ENCODE data around the gene CNPY1. TPM values are rescaled to one million over a fixed set of nuclear protein-coding genes. Genes with fewer than 3 reads are reported as not detected.
"Not testable (repeated sequence)": the region's sequence is repeated elsewhere in the genome, so short reads cannot be mapped to it uniquely, and the experiment has no call there.

Gene CNPY1
- total RNA-seq: not detected
- polyA plus RNA-seq: not detected
- 0 to 0.07 (median 0) reads per million in 6 experiments for total RNA-seq

DNA sequence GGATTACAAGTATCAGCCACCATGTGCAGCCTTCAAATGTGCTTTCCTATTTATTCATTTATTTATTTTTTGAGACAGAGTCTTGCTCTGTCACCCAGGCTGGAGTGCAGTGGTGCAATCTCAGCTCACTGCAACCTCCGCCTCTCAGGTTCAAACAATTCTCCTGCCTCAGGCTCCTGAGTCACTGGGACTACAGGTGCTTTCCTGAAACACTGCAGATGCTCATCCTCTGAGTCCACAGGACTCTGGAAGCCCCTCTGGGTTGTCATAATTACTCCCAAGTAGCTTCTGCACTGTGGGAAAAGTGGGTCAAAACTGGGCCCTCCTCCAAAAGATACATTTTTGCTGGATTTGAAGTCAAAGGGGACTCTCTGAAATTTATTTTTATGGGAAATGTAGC, at the start of gene CNPY1:
Gene CNPY1, minus strand, starts transcription at position 111 of the 400 bp plus-strand sequence. CDS start 630 bp downstream, outside the sequence.
- H3K4me1 Mint-ChIP-seq, H3K9me3 Mint-ChIP-seq, H3K27me3 Mint-ChIP-seq, DNase-seq, H3K4me3 Mint-ChIP-seq, ATAC-seq, H3K36me3 Mint-ChIP-seq, H3K27ac Mint-ChIP-seq, POLR2A ChIA-PET: not testable (repeated sequence)

GRCh38 chr7:155594961-155595366, 48.6 kb upstream of the CNPY1 start:
- peaks cover 2 to 6% (median 3%) of the 10 kb centered on the region in 4 donors for H3K4me1 Mint-ChIP-seq
- no peak overlapping the region for H3K4me3 Mint-ChIP-seq
- no peaks in the 10 kb centered on the region for H3K36me3 Mint-ChIP-seq
- no peak for DNase-seq
- POLR2A ChIA-PET: no interaction called here
- no peak for ATAC-seq
- H3K27ac Mint-ChIP-seq: no peak overlapping the region
- H3K9me3 Mint-ChIP-seq: no peaks in the 10 kb centered on the region
- peaks cover 9 to 29% (median 19%) of the 10 kb centered on the region in 5 donors for H3K27me3 Mint-ChIP-seq

DNA sequence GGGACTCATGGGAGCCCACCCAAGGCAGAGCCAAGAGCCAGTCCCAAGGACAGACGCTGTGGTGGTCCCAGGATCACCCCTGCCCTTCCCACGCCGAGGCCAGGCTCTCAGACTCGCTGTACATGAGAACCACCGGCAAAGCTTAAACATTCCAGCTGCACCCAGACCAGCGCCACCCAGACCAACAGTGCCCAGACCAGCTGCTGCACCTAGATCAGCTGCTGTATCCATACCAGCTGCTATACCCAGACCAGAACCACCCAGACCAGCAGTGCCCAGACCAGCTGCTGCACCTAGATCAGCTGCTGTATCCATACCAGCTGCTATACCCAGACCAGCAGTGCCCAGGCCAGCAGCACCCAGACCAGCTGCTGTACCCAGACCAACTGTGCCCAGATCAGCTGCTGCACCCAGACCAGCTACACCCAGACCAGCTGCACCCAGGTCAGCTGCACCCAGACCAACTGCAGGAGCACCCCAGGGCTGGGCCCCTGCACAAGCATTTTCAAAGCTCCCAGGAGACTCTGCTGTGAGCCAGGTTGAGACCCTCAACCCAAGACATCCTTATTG, 47.9 kb upstream of the CNPY1 start:
- DNase-seq (no peak), ATAC-seq (no peak)
- no peak overlapping the region for H3K4me3 Mint-ChIP-seq
- no peak overlapping the region for H3K27ac Mint-ChIP-seq
- peaks cover 2 to 6% (median 3%) of the 10 kb centered on the region in 4 donors for H3K4me1 Mint-ChIP-seq
- POLR2A ChIA-PET: no interaction called here
- H3K36me3 Mint-ChIP-seq: no peaks in the 10 kb centered on the region
- H3K9me3 Mint-ChIP-seq: no peaks in the 10 kb centered on the region
- peaks cover 4 to 31% (median 12%) of the 10 kb centered on the region in 5 donors for H3K27me3 Mint-ChIP-seq

DNA sequence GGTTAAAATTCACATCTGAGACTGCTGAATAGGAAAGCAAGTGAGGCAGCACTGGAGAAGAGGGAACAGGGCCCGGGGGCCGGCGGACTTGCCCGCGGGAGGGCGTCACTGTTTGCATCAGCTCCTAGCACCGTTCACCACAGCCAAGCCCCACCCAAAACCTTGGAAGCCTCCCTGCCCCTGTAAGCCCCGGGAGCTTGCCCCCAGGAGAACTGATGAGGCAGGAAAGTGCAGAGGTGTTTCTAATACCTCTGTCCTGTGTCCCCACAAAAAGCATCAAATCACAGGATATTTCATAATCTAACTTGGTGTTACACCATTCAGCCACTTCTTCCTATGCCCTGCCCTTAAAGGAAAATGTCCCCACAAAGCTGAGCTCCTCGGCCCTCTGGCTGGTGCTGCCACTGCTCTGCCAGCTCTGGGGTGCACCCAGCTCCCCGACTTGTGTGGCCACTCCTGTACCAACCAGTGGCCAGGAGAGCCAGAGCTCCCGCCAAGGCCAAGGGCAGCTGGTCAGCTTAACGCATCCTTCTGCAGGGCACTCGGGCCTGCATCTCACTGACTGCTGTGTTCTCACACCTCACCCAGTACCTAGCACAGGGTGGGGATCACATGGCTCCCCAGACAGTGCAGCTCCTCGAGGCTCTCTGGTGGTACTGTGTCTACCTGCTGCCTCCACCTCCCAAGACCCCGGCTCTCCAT, 47.3 kb upstream of the CNPY1 start:
- DNase-seq (no peak), ATAC-seq (no peak)
- Mint-ChIP-seq H3K4me1 (peaks cover 0 to under 1% (median 0%) of the 10 kb centered on the region in 4 donors), H3K27ac (no peak overlapping the region), H3K36me3 (no peaks in the 10 kb centered on the region), H3K4me3 (no peak overlapping the region), H3K27me3 (peaks cover 3 to 34% (median 11%) of the 10 kb centered on the region in 5 donors), H3K9me3 (no peaks in the 10 kb centered on the region)
- POLR2A ChIA-PET: no interaction called here

DNA sequence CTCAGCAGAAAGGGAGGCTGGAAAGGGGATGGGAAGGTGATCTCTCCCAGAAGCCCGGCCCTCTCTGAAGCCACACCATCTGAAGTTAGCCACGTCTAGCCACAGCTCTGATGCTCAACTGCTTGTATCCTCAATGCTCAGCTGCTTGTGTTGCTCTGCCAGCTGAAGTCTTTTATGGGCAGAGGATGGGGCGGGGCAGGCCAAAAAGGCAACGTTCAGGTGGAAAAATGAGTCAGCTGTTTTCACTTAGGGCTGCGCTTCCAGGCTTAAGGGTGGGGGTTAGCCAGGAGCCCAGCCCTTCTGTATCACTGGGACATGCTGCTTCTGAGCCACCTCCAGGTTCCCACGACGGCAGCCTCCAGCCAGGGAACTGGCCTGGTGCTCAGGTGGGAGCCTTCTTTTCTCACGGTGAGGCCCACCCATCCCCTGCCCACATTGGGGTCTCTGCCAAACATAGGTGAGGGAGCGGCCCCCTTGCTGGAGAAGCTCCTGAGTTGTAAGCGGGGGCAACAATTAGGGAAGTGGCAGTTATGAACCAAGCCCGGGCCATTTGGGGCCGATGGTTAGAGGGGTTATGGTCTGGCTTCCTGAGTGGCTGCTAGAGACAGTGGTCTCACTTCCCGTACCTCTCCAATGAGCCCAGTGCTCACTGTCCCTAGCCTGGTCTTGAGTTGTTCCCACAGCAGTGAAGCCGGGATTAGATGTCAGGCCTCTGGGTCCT, 44.9 kb upstream of the CNPY1 start:
- Mint-ChIP-seq H3K4me3 (no peak overlapping the region), H3K27ac (no peak overlapping the region), H3K9me3 (no peaks in the 10 kb centered on the region), H3K27me3 (peaks cover 12 to 41% (median 29%) of the 10 kb centered on the region in 5 donors), H3K4me1 (no peaks in the 10 kb centered on the region), H3K36me3 (no peaks in the 10 kb centered on the region)
- no peak for DNase-seq
- POLR2A ChIA-PET: no interaction called here
- ATAC-seq: no peak

- H3K4me3 Mint-ChIP-seq: no peak overlapping the region
- H3K36me3 Mint-ChIP-seq: no peaks in the 10 kb centered on the region
- ATAC-seq (no peak), DNase-seq (no peak)
- H3K27me3 Mint-ChIP-seq: peaks cover 13 to 47% (median 36%) of the 10 kb centered on the region in 5 donors
- H3K4me1 Mint-ChIP-seq: no peaks in the 10 kb centered on the region
- no peaks in the 10 kb centered on the region for H3K9me3 Mint-ChIP-seq
- POLR2A ChIA-PET: no interaction called here
- no peak overlapping the region for H3K27ac Mint-ChIP-seq
These were observed 44.1 kb upstream of the CNPY1 start for GRCh38 chr7:155590215-155591018.

GRCh38 chr7:155589001-155589980, 42.9 kb upstream of the CNPY1 start:
- Mint-ChIP-seq H3K36me3 (no peaks in the 10 kb centered on the region), H3K27me3 (peaks cover 15 to 54% (median 36%) of the 10 kb centered on the region in 5 donors), H3K9me3 (no peaks in the 10 kb centered on the region), H3K27ac (no peak overlapping the region), H3K4me1 (no peaks in the 10 kb centered on the region), H3K4me3 (no peak overlapping the region)
- POLR2A ChIA-PET: no interaction called here
- DNase-seq: no peak
- ATAC-seq: no peak

DNA sequence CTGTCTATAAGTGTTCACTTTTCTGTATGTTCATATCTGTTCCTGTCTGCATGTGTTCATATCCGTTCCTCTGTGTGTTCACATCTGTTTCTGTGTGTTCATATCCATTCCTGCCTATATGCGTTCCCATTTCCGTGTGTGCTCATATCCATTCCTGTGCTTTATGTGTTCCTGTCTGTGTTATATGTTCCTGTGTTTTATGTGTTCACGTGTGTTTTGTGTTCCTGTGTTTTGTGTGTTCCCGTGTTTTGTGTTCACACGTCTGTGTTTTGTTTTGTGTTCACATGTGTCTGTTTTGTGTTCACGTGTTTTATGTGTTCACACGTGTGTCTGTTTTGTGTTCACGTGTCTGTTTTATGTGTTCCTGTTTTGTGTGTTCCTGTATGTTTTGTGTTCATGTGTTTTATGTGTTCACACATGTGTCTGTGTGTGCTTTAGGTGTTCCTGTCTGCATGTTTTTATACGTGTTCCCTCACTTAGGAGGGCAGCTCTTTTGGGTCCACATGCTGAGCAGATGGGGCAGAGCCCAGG, 42.2 kb upstream of the CNPY1 start:
- DNase-seq (no peak), ATAC-seq (no peak)
- Mint-ChIP-seq H3K9me3 (no peaks in the 10 kb centered on the region), H3K4me3 (no peak overlapping the region), H3K27ac (no peak overlapping the region), H3K4me1 (no peaks in the 10 kb centered on the region), H3K36me3 (no peaks in the 10 kb centered on the region), H3K27me3 (peaks cover 13 to 60% (median 36%) of the 10 kb centered on the region in 5 donors)
- POLR2A ChIA-PET: no interaction called here

DNA sequence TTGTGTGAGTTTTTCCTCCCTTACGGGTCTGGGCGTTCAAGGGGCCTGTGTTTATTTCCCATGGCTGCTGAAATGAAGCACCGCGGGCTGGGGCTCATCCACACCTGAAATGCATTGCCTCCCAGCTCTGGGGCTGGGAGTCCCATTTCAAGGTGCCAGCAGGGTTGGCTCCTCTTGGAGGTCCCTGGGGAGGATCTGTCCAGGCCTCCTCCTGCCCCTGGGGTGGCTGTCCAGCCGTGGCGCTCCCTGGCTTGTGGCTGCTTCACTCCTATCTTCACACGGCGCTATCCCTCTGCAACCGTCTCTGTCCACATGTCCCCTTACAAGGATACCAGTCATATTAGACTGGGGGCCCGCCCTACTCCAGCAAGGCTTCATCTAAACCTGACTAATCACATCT, 41.1 kb upstream of the CNPY1 start:
- no peak overlapping the region for H3K4me3 Mint-ChIP-seq
- H3K27ac Mint-ChIP-seq: peak overlapping the region in 1 of 10 donors; percentile 25
- no peaks in the 10 kb centered on the region for H3K4me1 Mint-ChIP-seq
- H3K27me3 Mint-ChIP-seq: peaks cover 13 to 57% (median 33%) of the 10 kb centered on the region in 5 donors
- POLR2A ChIA-PET: no interaction called here
- no peaks in the 10 kb centered on the region for H3K9me3 Mint-ChIP-seq
- DNase-seq: no peak
- no peak for ATAC-seq
- no peaks in the 10 kb centered on the region for H3K36me3 Mint-ChIP-seq

DNA sequence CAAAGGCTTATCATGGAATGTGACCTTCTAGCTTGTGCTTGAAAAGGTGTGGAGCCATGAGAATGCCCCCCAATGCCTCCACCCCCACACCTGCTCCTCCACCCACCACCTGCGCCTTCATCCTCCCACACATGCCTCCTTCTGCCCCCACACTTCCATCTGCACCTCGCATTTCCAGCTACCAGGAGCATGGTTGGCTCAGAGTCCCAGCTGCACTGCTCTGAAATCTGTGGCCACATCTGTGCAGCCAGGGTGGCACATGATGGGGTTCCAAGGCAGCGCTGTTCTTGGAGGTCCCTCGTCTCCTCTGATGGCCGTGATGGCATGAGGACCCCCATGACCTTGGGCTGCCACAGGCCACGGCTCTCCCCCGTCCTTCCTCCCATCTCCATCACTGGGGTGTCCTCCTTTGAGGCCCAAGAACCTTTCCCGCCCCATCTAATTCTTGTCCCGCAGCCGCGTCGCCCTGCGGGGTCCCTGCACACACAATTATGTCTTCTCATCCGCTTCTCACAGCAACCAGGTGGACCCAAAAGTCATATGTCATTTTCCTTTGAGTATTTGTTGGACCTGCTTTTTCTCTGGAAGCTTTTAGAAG, 40.6 kb upstream of the CNPY1 start:
- Mint-ChIP-seq H3K4me1 (no peaks in the 10 kb centered on the region), H3K36me3 (no peaks in the 10 kb centered on the region), H3K9me3 (no peaks in the 10 kb centered on the region), H3K27me3 (peaks cover 13 to 52% (median 33%) of the 10 kb centered on the region in 5 donors), H3K27ac (peak overlapping the region in 1 of 10 donors; percentile 25), H3K4me3 (no peak overlapping the region)
- ATAC-seq (no peak), DNase-seq (no peak)
- POLR2A ChIA-PET: no interaction called here

GRCh38 chr7:155585951-155586350, 39.6 kb upstream of the CNPY1 start:
- ATAC-seq (no peak), DNase-seq (no peak)
- H3K4me1 Mint-ChIP-seq: no peaks in the 10 kb centered on the region
- no peak overlapping the region for H3K4me3 Mint-ChIP-seq
- no peaks in the 10 kb centered on the region for H3K9me3 Mint-ChIP-seq
- H3K27ac Mint-ChIP-seq: peak overlapping the region in 1 of 10 donors; percentile 71
- no peaks in the 10 kb centered on the region for H3K36me3 Mint-ChIP-seq
- H3K27me3 Mint-ChIP-seq: peaks cover 13 to 45% (median 33%) of the 10 kb centered on the region in 5 donors
- POLR2A ChIA-PET: interaction anchor here (0.7 kb wide), 1 partner anchor 673 kb away, joined by 4 read pairs; no protein-coding TSS in a partner anchor

Data from naive thymus-derived CD8-positive, alpha-beta T cell (primary cell).